Ascending aorta (tissue), 2 donors: ENCODE measurements around the gene TDRD9. TPM values are rescaled to one million over a fixed set of nuclear protein-coding genes. Genes with fewer than 3 reads are reported as not detected.

Source experiments
- DNase-seq, 2 donors: peaks; one replicate each; pipeline ENCODE4 v3.0.0-alpha.2; 2019; ENCODE audit warnings: low spot score in 2 of 2
- H3K27ac ChIP-seq, 2 donors: fragments of 200-600 bp; sonication (generic); one replicate each; pipeline ENCODE4 v1.5.1; 2016 to 2017; ENCODE audit warnings: mild to moderate bottlenecking in 1 of 2
- H3K27me3 ChIP-seq: fragments of 200-600 bp; sonication (generic); one replicate; pipeline ENCODE4 v1.5.1; 2017
- H3K36me3 ChIP-seq, 2 donors: fragments of 200-600 bp; sonication (generic); one replicate each; pipeline ENCODE4 v1.5.1; 2016
- H3K4me1 ChIP-seq, 2 donors: fragments of 200-600 bp; sonication (generic); one replicate each; pipeline ENCODE4 v1.5.1; 2016 to 2017; ENCODE audit warnings: mild to moderate bottlenecking in 1 of 2
- H3K4me3 ChIP-seq, 2 donors: fragments of 200-600 bp; sonication (generic); one replicate each; pipeline ENCODE4 v1.5.1; 2016 to 2017; ENCODE audit warnings: mild to moderate bottlenecking in 1 of 2
- H3K9me3 ChIP-seq, 2 donors: fragments of 200-600 bp; sonication (generic); one replicate each; pipeline ENCODE4 v1.5.1; 2016
- intact Hi-C: fragments of 100-400 bp; cut with DNase I; formaldehyde crosslinking; loops from one replicate; pipeline ENCODE4 v1.15.1; 2023
- total RNA-seq: library from RNA; depleted of rRNA; stranded (reverse); fragments of >200 nt; gene quantifications from one replicate; pipeline ENCODE4 v1.1.0, GENCODE V29; 2016
- TF ChIP-seq, protein P1 (sequence below), 3 experiments: fragments of 200-600 bp in 2 of 3; fragments of 450-650 bp in 1 of 3; sonication (generic) in 2 of 3; IDR thresholded peaks; one replicate each; pipeline ENCODE4 v1.5.1; 2016 to 2019; ENCODE audit warnings: antibody characterized with exemption in 3 of 3, mild to moderate bottlenecking in 1 of 3, moderate library complexity in 1 of 3

TDRD9 gene
- total RNA-seq, 1 donor from 2014 or later = 1.4 TPM

DNA sequence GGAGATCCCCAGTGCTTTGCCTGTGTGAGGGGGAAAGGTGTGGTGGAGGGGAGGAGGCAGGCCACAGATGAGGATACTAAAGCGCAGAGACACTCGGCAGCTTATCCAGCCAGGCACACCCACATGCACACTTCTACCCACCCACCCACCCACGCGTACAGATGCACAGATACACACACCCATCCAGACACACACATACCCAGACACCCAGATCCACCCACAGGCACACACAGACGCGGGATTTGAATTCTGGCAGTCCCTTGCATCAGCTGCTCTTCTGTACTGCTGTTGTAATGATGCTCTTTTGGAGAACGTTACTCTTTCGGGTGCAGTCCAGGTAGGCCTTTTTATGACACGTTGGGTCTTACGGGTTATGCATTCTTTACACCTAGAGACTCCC is 69.8 kb downstream of the TDRD9 start:
- DNase-seq = no peak
- Histone ChIP-seq H3K27me3 (no peaks in the 10 kb centered on the region), H3K9me3 (no peaks in the 10 kb centered on the region), H3K4me1 (no peaks in the 10 kb centered on the region), H3K27ac (no peak overlapping the region), H3K36me3 (no peaks in the 10 kb centered on the region), H3K4me3 (no peak overlapping the region)
- TF ChIP-seq, protein P1, sequence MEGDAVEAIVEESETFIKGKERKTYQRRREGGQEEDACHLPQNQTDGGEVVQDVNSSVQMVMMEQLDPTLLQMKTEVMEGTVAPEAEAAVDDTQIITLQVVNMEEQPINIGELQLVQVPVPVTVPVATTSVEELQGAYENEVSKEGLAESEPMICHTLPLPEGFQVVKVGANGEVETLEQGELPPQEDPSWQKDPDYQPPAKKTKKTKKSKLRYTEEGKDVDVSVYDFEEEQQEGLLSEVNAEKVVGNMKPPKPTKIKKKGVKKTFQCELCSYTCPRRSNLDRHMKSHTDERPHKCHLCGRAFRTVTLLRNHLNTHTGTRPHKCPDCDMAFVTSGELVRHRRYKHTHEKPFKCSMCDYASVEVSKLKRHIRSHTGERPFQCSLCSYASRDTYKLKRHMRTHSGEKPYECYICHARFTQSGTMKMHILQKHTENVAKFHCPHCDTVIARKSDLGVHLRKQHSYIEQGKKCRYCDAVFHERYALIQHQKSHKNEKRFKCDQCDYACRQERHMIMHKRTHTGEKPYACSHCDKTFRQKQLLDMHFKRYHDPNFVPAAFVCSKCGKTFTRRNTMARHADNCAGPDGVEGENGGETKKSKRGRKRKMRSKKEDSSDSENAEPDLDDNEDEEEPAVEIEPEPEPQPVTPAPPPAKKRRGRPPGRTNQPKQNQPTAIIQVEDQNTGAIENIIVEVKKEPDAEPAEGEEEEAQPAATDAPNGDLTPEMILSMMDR (IDR thresholded peaks at IDR 0.05) = no peak
- intact Hi-C loops = no loop called here

DNA sequence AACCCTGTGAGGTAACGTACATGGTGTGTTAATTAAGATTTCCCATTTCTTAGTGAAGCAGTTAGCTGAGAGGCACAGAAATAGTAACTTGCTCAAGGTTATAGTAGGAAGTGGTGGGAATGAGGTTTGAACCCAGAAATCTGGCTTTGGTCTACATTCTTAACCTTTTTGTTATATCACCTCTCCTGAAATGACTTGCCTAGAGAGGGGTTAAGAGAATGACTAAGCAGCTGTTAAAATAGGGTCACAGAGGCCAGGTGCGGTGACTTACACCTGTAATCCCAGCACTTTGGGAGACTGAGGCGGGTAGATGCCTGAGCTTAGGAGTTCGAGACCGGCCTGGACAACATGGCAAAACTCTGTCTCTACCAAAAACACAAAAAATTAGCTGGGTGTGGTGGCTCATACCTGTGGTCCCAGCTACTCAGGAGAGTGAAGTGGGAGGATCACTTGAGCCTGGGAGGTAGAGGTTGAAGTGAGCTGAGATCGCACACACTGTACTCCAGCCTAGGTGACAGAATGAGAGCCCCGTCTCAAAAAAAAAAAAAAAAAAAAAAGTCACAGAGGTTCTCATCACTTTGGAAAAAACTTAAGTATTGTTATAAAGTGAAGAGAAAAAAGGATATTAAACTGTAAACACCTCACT is 71.7 kb downstream of the TDRD9 start:
- Histone ChIP-seq H3K27ac (no peak overlapping the region), H3K36me3 (no peaks in the 10 kb centered on the region), H3K4me3 (no peak overlapping the region), H3K9me3 (no peaks in the 10 kb centered on the region), H3K4me1 (no peaks in the 10 kb centered on the region), H3K27me3 (no peaks in the 10 kb centered on the region)
- TF ChIP-seq, protein P1 (IDR thresholded peaks at IDR 0.05) = no peak
- intact Hi-C loops = no loop called here
- no peak for DNase-seq

DNA sequence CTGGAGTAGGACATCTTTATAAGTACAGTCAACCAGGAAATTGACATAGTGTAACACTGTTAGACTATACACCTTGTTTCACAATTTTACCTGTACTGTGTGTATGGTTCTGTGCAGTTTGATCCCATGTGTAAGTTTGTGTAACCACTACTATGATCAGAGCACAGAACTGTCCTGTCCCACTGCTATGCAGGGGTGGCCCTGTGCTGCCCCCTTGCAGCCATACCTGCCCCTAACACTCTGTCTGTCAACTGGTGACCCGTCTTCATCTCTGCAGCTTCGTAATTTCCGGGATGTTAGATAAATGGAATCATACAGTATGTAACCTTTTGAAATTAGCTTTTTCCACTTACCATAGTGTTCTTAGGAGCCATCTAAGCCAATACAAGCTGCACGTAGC is 72.7 kb downstream of the TDRD9 start:
- Histone ChIP-seq H3K4me1 (no peaks in the 10 kb centered on the region), H3K4me3 (no peak overlapping the region), H3K27ac (no peak overlapping the region), H3K27me3 (no peaks in the 10 kb centered on the region), H3K9me3 (no peaks in the 10 kb centered on the region), H3K36me3 (no peaks in the 10 kb centered on the region)
- no peak for DNase-seq
- TF ChIP-seq, protein P1 (IDR thresholded peaks at IDR 0.05) = no peak
- intact Hi-C loops = no loop called here

DNA sequence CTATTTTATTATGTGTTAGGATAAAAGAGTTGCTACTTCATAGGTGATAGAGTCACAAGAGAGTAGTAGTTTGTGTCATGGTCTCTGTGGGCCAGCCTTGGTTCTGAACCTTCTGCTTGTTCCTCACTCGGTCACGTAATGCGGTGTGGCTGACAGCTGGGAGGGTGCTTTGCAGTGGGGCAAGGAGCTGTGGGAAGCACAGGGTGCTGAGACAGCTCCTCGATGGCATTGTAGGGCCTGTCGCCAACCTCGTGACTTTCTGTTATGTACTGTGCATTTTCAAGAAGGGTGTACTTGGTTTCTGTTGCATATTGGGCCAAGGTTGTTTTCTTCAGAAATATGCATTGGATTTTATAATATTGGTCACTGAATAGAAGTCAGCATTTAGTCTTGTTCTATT is 75.4 kb downstream of the TDRD9 start:
- TF ChIP-seq, protein P1 (IDR thresholded peaks at IDR 0.05) = no peak
- H3K27ac ChIP-seq = no peak overlapping the region
- H3K9me3 ChIP-seq = no peaks in the 10 kb centered on the region
- no peak overlapping the region for H3K4me3 ChIP-seq
- intact Hi-C loops = no loop called here
- no peaks in the 10 kb centered on the region for H3K27me3 ChIP-seq
- DNase-seq = no peak
- H3K4me1 ChIP-seq = no peaks in the 10 kb centered on the region
- H3K36me3 ChIP-seq = no peaks in the 10 kb centered on the region

DNA sequence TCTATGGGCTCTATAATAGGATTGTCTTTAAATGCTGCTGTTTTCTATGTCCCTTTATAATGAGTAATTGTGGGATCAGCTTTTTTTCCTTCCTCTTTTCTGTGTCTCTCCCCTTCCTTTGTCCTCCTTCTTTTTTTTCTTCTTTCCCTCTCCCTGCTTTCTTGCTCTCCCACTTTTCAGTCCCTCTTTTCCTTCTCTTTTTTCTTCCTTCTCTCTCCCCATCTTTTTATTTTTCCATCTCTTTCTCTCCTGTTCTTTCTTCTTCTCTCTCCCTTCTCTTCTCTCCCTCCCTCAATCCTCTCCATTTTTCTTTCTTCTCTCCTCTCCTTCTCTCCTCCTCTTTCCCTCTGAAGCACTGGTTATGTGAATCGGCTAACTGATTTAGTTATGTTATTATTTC is 76.6 kb downstream of the TDRD9 start:
- H3K27ac ChIP-seq = no peak overlapping the region
- no peaks in the 10 kb centered on the region for H3K9me3 ChIP-seq
- no peaks in the 10 kb centered on the region for H3K36me3 ChIP-seq
- TF ChIP-seq, protein P1 (IDR thresholded peaks at IDR 0.05) = no peak
- no peak for DNase-seq
- no peak overlapping the region for H3K4me3 ChIP-seq
- H3K27me3 ChIP-seq = no peaks in the 10 kb centered on the region
- no peaks in the 10 kb centered on the region for H3K4me1 ChIP-seq
- intact Hi-C loops = no loop called here

DNA sequence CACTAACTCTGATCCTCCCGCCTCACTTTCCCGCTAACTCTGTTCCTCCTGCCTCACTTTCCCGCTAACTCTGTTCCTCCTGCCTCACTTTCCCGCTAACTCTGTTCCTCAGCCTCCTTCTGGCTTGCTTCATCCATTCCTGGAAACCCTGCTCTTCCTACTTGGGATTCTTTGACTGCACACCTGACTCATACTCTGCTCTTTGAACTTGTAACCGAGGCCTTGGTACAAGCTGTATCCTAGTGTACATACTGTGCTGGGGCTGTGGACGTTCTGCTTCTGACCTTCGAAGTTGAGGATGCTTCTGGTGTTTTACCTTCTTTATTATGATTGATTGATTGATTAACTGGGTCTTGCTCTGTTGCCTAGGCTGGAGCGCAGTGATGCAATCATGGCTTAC is 77.2 kb downstream of the TDRD9 start:
- H3K27me3 ChIP-seq = no peaks in the 10 kb centered on the region
- no peaks in the 10 kb centered on the region for H3K4me1 ChIP-seq
- DNase-seq = no peak
- intact Hi-C loops = no loop called here
- H3K27ac ChIP-seq = no peak overlapping the region
- no peaks in the 10 kb centered on the region for H3K9me3 ChIP-seq
- TF ChIP-seq, protein P1 (IDR thresholded peaks at IDR 0.05) = no peak
- no peaks in the 10 kb centered on the region for H3K36me3 ChIP-seq
- H3K4me3 ChIP-seq = no peak overlapping the region
